Natural killer cell (primary cell): ENCODE results near the gene KATNIP. TPM values are rescaled to one million over a fixed set of nuclear protein-coding genes. Genes with fewer than 3 reads are reported as not detected.

Experiments used
- ATAC-seq, 3 donors: fragments of 150-1000 bp in 2 of 3; fragments of 200-7000 bp in 1 of 3; cut with Tn5 transposase; 1 replicate in 1 of 3; 2 replicates in 2 of 3; pipeline ENCODE4 v1.10.0; 2021; ENCODE audit warnings: mild to moderate bottlenecking in 2 of 3, moderate library complexity in 2 of 3
- DNase-seq, 2 donors: peaks; one replicate each; pipeline versions ENCODE4 v3.0.0 to v3.0.0-alpha.2; 2013 to 2021; ENCODE audit warnings: mixed read lengths in 1 of 2
- H3K27ac ChIP-seq: one replicate; pipeline ENCODE4 v1.5.1; 2013; ENCODE audit warnings: mild to moderate bottlenecking, low read length
- H3K27me3 ChIP-seq: one replicate; pipeline ENCODE4 v1.6.1; 2013; ENCODE audit warnings: low read length; ENCODE audit not compliant: control insufficient read depth, insufficient read depth
- H3K36me3 ChIP-seq: one replicate; pipeline ENCODE4 v1.6.1; 2013; ENCODE audit warnings: low read length; ENCODE audit not compliant: control insufficient read depth, insufficient read depth
- H3K4me1 ChIP-seq: one replicate; pipeline ENCODE4 v1.6.1; 2013; ENCODE audit warnings: low read length; ENCODE audit not compliant: control insufficient read depth, insufficient read depth
- H3K4me3 ChIP-seq: one replicate; pipeline ENCODE4 v1.5.1; 2013; ENCODE audit warnings: low read length
- H3K9me3 ChIP-seq: one replicate; pipeline ENCODE4 v1.6.1; 2013; ENCODE audit warnings: low read length; ENCODE audit not compliant: control insufficient read depth, insufficient read depth
- H3K27ac Mint-ChIP-seq, 2 donors: one replicate each; pipeline ENCODE4 v1.8.0; 2022; ENCODE audit warnings: mild to moderate bottlenecking in 2 of 2, mixed read lengths in 2 of 2, moderate library complexity in 1 of 2
- H3K27me3 Mint-ChIP-seq, 2 donors: one replicate each; pipeline ENCODE4 v1.8.0; 2022; ENCODE audit warnings: low read depth in 2 of 2, mixed read lengths in 2 of 2
- H3K36me3 Mint-ChIP-seq: one replicate; pipeline ENCODE4 v1.8.0; 2022; ENCODE audit warnings: mixed read lengths
- H3K4me1 Mint-ChIP-seq, 2 donors: one replicate each; pipeline ENCODE4 v1.8.0; 2022; ENCODE audit warnings: mixed read lengths in 2 of 2
- H3K4me3 Mint-ChIP-seq: one replicate; pipeline ENCODE4 v1.8.0; 2022; ENCODE audit warnings: mild to moderate bottlenecking, moderate library complexity, mixed read lengths
- H3K9me3 Mint-ChIP-seq, 2 donors: one replicate each; pipeline ENCODE4 v1.8.0; 2022; ENCODE audit warnings: mixed read lengths in 2 of 2
- CTCF ChIP-seq: fragments of 200-600 bp; IDR thresholded peaks from one replicate; pipeline ENCODE4 v1.8.0; 2022; ENCODE audit warnings: antibody characterized with exemption
- WGBS: methylation state at CpG from one replicate; pipeline ENCODE4 v1.1.7; 2013; ENCODE audit warnings: missing lambda C conversion rate; ENCODE audit not compliant: insufficient coverage; 5-methylcytosine and 5-hydroxymethylcytosine counted together
- intact Hi-C: fragments of 100-400 bp; cut with micrococcal nuclease; formaldehyde crosslinking; loops from one replicate; pipeline ENCODE4 v1.14.2; 2022
- total RNA-seq, 4 donors: library from RNA; stranded (reverse); fragments of 120-200 nt in 1 of 4; gene quantifications; one replicate each; pipeline versions ENCODE4 v1.2.3 to v1.2.4, GENCODE V29; 2013 to 2022

KATNIP gene
- total RNA-seq, 3 donors from 2014 or later (not counting 1 experiment from before 2014, with no cell fraction given), result 32.6 to 38.4 (median 32.7) TPM

- Histone ChIP-seq H3K36me3 (no peaks in the 10 kb centered on the region), H3K27me3 (no peaks in the 10 kb centered on the region), H3K9me3 (no peaks in the 10 kb centered on the region), H3K4me3 (no peak overlapping the region), H3K27ac (no peak overlapping the region), H3K4me1 (no peaks in the 10 kb centered on the region)
- no peaks in the 10 kb centered on the region for H3K4me1 Mint-ChIP-seq
- H3K27me3 Mint-ChIP-seq, result no peaks in the 10 kb centered on the region
- 100% methylated on average over 4 of the region's 4 CpGs for WGBS
- no peak for ATAC-seq
- no peaks in the 10 kb centered on the region for H3K36me3 Mint-ChIP-seq
- no peak overlapping the region for H3K4me3 Mint-ChIP-seq
- TF ChIP-seq CTCF, result no peak
- DNase-seq, result no peak
- H3K27ac Mint-ChIP-seq, result no peak overlapping the region
- no peaks in the 10 kb centered on the region for H3K9me3 Mint-ChIP-seq
- intact Hi-C loops, result no loop called here
Observed at GRCh38 chr16:27591837-27592236, 41.9 kb downstream of the KATNIP start.

GRCh38 chr16:27595475-27595874, 45.5 kb downstream of the KATNIP start:
- intact Hi-C loops, result no loop called here
- Histone ChIP-seq H3K27ac (no peak overlapping the region), H3K27me3 (no peaks in the 10 kb centered on the region), H3K4me3 (no peak overlapping the region), H3K4me1 (no peaks in the 10 kb centered on the region), H3K9me3 (no peaks in the 10 kb centered on the region), H3K36me3 (no peaks in the 10 kb centered on the region)
- no peak for DNase-seq
- no peak for TF ChIP-seq CTCF
- ATAC-seq, result no peak
- Mint-ChIP-seq H3K9me3 (no peaks in the 10 kb centered on the region), H3K27me3 (no peaks in the 10 kb centered on the region), H3K36me3 (no peaks in the 10 kb centered on the region), H3K4me3 (no peak overlapping the region), H3K27ac (no peak overlapping the region), H3K4me1 (no peaks in the 10 kb centered on the region)
- 89% methylated on average over 4 of the region's 4 CpGs for WGBS

GRCh38 chr16:27595993-27596392, 46.0 kb downstream of the KATNIP start:
- no peak overlapping the region for H3K27ac ChIP-seq
- ATAC-seq, result no peak
- H3K4me3 ChIP-seq, result no peak overlapping the region
- no peak for TF ChIP-seq CTCF
- intact Hi-C loops, result no loop called here
- H3K27ac Mint-ChIP-seq, result peak overlapping the region in 1 of 2 donors; percentile 17
- H3K4me3 Mint-ChIP-seq, result no peak overlapping the region
- no peaks in the 10 kb centered on the region for H3K4me1 ChIP-seq
- no peaks in the 10 kb centered on the region for H3K4me1 Mint-ChIP-seq
- no peaks in the 10 kb centered on the region for H3K36me3 ChIP-seq
- WGBS, result 87% methylated on average over 6 of the region's 6 CpGs
- no peaks in the 10 kb centered on the region for H3K9me3 ChIP-seq
- no peaks in the 10 kb centered on the region for H3K27me3 Mint-ChIP-seq
- H3K36me3 Mint-ChIP-seq, result no peaks in the 10 kb centered on the region
- DNase-seq, result no peak
- no peaks in the 10 kb centered on the region for H3K27me3 ChIP-seq
- H3K9me3 Mint-ChIP-seq, result no peaks in the 10 kb centered on the region

- H3K4me3 ChIP-seq, result no peak overlapping the region
- Mint-ChIP-seq H3K27ac (peak overlapping the region in 1 of 2 donors; percentile 17), H3K27me3 (no peaks in the 10 kb centered on the region), H3K36me3 (no peaks in the 10 kb centered on the region), H3K4me3 (no peak overlapping the region), H3K4me1 (no peaks in the 10 kb centered on the region), H3K9me3 (no peaks in the 10 kb centered on the region)
- DNase-seq (no peak), ATAC-seq (no peak)
- H3K4me1 ChIP-seq, result no peaks in the 10 kb centered on the region
- no peaks in the 10 kb centered on the region for H3K36me3 ChIP-seq
- H3K9me3 ChIP-seq, result no peaks in the 10 kb centered on the region
- intact Hi-C loops, result no loop called here
- no peak for TF ChIP-seq CTCF
- no peaks in the 10 kb centered on the region for H3K27me3 ChIP-seq
- no peak overlapping the region for H3K27ac ChIP-seq
- 91% methylated on average over 4 of the region's 4 CpGs for WGBS
Observed at GRCh38 chr16:27596411-27596810, 46.5 kb downstream of the KATNIP start.
